NCI-H2107 (cell line): Measurements from ENCODE around the gene SLC17A9.
"Not testable (repeated sequence)": the region's sequence is repeated elsewhere in the genome, so short reads cannot be mapped to it uniquely, and the experiment has no call there.

Source experiments
- DNase-seq: peaks from one replicate; lab custom pipeline; 2025; lab: John Stamatoyannopoulos, UW

The SLC17A9 gene

DNA sequence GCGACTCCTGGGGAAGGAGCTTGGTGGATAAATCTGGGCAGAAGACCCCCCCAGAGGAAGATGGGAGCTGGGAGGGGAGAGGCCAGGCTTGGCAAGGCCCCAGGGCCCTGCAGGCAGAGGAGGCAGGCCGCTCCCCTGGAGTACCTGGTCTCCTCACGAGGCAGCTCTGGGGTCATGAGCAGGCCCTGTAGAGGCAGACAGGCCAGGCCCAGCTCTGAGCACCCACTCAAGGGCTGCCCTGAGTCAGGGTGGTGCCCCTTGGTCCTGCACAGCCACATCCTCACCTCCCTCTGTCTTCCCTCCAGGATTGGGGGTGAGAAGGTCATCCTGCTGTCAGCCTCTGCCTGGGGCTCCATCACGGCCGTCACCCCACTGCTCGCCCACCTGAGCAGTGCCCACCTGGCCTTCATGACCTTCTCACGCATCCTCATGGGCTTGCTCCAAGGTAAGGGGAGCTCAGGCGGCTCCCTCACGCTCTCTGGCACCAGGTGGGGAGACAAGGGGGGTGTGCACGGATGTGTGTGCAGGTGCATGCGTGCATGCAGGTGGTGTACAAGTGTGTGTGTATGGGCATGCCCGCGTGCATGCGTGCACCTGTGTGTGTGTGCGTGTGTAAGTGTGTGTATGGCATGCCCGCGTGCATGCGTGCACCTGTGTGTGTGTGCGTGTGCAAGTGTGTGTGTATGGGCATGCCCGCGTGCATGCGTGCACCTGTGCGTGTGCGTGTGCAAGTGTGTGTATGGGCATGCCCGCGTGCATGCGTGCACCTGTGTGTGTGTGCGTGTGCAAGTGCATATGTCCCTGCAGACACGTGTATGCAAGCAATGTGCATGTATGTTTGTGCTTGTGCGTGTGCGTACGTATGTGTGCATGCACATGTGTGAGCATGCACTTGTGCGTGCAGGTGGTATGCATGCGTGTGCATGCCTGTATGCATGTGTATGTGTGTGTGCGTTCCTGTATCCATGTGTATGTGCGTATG, 4.9 kb downstream of the SLC17A9 start:
- DNase-seq, result no peak

DNA sequence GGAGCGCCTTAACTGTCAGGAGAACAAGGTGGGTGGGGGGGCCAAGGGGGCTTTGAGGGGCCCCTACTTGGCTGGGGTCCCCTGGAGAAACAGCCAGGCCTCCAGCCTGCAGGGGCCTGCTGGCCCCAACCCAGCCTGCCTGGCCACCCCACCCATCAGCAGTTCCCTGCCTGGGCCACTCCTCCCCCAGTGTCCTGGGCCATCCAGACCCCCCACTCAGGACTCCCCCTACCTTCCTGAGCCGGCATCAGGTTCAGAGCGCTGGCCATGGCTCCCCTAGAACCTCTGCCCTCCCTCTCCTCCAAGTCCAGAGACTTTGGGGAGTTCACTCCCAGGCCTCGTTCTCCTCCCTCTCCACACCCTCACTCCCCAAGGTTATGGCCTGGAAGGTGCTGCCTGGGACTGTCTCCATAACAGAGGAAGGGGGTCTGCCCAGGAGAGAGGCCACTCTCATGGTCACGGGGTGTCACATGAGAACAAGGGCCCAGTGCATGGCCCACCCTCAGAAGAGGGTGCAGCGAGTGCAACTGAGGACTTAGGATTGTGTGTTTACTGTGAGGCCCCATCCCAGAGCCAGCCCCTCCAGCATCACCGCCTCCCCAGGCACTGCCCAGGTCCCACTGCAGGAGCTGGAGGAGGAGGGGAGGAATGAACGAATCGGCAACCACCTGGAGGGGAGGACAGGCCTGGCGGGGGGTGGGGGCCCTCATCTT, 6.0 kb downstream of the SLC17A9 start:
- DNase-seq, result no peak

DNA sequence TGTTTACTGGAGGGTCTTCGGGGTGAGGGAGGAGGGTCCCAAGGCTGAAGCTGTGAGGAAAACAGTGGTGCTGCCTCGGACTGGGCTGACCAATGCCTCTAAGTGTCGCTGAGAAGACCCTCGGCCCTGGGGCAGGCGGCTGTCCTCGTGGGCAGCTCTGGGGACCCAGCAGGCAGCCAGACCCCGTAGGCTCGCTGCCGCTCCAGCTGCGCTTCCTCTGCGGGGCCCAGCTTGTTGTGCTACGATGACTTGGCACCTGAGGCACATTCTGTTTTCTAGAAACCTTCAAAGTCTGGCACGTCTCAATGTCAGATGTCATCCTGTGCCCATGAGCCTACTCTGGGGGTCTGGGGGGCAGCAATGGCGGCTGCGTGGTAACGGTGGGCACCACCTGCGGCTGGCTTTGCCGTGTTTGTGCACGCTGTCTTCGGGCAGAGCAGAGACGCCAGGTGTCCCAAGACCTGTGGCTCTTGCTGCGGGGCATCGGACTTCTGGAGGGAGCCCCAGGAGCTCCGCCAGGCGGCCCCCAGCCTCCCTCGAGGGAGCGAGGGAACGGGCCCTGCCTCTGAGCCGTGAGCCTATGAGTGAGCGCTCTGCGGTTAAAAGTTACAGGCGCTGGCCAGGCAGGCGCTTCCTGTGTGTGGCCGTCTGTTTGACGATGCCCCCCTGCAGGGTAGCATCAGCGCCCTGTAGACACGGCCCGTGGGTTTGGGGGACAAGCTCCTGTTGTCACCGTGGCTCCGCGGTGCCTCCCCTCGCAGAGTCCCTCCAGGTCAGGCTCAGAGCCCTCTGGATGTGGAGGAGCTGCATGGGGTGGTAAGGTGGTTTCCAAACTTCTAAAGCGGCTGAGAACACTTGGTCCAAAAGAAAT, 6.8 kb downstream of the SLC17A9 start:
- no peak for DNase-seq

DNA sequence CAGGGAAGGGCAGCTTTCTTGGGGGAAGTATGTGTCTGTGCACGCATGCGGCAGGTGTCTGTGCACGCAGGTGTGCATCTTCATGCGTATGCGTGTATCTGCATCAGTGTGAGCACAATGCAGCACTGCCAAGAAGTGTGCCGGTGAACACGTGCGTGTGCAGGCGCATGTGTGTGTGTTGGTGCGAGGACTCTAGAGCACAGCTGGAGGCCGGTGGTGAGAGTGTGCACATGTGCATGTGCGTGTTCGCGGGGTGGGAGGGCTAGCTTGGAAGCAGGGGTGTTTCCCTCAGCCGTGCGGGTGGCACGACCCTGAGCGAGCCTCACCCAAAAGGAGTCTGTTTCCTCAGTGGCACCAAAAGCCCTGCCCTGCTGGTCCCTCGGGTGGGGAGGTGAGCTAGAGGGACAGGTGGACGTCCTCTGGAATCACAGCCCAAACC, 7.5 kb downstream of the SLC17A9 start:
- DNase-seq, result no peak

DNA sequence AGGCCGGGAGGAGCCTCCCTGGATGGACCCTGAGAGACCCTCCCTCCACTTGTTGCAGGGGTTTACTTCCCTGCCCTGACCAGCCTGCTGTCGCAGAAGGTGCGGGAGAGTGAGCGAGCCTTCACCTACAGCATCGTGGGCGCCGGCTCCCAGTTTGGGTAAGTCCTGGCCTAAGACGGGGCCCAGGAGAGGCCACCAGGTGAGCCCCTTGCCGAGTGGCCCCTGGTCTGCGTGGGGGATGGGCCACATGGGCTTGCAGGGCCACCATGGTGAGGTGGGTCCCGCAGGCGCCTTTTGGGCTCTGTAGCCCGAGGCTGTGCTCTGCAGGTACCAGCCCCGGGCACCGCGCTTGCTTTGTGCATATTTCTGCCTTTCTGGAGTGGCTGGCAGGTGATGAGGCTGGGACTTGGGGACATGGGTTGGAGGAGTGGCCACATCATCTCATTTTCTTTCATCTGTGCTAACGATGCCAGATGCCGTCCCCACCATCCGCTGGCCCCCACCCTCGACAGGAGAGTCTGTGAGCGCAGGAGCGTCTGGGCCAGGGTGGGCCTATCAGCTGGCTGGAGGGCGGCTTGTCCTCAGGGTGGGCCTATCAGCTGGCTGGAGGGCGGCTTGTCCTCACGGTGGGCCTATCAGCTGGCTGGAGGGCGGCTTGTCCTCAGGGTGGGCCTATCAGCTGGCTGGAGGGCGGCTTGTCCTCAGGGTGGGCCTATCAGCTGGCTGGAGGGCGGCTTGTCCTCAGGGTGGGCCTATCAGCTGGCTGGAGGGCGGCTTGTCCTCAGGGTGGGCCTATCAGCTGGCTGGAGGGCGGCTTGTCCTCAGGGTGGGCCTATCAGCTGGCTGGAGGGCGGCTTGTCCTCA, 8.2 kb downstream of the SLC17A9 start:
- DNase-seq, result not testable (repeated sequence)

DNA sequence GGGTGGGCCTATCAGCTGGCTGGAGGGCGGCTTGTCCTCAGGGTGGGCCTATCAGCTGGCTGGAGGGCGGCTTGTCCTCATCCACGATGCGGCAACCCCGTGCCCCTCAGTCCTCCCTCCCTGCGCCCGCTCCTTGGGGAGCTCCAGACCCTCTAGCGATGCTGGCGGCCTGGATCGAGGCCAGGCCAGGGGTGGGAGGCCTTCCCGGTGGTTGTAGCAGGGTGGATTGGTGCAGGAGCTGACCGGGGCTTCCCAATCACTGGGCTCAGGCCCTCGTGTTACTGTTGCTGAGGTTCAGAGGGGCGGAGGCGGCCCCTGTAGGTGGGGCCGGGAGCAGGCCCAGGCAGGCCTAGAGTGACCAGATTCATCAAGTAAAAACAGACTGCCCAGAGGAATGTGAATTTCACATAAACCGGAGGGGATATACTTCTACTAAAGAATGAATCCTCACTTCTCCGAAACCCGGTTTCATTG, 8.8 kb downstream of the SLC17A9 start:
- DNase-seq, result no peak

DNA sequence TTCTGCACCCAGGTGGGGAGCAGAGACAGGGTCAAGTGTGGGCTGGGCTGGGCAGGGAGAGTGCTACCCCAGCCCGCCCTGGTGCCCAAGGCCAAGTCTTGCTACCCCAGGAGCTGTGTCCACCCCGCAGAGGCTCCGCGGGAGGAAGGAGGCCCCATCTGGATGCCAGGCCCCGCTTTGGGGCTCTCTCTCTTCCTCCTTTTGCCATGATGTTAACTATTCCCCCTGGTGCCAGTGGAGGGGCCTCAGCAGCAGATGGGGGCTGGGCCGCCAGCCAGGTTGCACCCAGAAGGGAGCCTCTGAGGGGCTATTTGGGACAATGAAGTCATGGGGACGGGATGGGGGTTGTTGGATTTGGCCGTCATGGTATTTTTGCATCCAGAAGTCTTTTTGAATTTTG, 9.3 kb downstream of the SLC17A9 start:
- DNase-seq, result no peak

DNA sequence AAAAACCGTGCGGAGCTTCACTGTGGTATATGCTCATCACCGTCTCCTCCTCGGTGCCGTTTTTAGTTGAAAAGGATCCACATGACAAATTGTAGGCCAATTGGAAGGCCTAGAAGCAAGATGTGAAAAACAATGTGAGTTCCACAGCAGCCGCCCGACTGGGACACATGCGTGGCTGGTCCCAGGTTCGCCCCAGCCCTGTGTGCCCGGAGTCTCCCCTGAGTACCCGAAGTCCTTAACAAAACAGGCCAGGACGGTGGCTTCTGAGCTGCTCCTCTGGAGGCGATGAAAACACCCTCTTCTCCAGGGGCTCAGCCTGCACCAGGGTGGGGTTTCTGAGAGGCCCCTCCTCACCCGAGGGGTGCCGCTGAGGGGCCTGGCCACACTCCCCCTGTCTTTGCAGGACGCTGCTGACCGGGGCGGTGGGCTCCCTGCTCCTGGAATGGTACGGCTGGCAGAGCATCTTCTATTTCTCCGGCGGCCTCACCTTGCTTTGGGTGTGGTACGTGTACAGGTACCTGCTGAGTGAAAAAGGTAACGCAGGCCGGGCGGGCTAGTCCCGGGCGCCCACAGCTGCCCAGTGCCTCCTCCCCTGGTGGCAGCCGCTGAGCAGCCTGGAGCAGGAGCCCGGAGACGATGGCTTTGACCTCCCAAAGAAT, 9.8 kb downstream of the SLC17A9 start:
- DNase-seq, result no peak

DNA sequence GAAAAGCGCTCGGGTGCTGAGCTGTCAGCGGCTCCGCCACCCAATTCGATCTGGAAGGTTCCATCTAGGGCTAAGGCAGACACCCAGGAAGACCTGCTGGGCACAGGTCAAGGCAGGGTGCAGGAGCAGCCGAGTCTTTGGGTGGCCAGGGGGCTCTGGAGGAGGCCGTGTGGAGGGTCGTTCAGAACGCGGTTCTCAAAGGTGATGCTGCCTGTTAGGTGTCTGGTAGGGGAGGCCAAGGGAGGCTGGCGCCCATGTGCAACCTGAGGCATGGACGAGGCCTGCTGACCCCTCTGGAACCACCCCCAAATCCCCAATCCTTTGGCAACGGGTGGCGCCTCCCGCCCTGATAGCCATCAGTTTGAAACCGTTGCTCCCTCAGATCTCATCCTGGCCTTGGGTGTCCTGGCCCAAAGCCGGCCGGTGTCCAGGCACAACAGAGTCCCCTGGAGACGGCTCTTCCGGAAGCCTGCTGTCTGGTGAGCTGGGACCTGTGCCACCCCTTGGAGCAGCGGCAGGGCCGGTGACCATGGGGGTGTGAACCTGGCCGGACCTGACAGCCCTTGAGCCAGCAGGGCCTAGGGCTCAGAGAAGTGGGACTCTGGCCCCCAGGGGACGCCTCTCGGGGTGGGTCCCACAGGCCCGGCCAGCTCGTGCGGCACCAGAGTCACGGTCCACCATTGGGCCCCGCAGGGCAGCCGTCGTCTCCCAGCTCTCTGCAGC, 10.5 kb downstream of the SLC17A9 start:
- no peak for DNase-seq

DNA sequence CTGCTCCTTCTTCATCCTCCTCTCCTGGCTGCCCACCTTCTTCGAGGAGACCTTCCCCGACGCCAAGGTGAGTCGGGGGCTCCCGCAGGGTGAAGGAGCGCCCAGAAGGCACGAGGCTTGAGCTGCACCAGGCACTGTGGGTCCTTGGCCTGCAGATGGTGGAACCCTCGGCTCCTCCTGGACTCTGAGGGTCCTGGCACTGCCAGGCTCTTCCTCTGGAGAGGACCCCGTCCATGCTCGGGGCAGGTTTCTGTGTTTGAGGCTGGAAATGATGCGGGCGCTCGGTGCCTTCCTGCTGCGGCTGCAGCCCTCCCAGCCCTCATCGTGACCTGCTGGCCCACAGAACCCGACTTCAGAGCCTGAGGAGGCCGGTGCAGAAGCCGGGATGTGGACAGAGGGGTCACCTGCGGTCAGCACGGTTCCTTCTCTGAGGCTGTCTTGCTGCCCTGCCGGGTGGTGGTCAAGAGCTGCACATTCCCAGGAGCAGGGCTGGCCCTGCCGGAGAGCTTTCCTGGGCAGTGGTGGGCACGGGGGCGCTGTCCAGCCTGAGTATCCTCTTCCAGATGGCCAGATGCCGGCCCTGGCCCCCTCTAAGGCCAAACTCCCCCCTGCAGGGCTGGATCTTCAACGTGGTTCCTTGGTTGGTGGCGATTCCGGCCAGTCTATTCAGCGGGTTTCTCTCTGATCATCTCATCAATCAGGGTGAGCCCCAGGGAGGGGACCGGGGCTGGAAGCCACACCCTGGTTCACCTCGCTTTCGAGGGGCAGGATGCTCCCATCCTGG, 11.3 kb downstream of the SLC17A9 start:
- DNase-seq, result no peak

DNA sequence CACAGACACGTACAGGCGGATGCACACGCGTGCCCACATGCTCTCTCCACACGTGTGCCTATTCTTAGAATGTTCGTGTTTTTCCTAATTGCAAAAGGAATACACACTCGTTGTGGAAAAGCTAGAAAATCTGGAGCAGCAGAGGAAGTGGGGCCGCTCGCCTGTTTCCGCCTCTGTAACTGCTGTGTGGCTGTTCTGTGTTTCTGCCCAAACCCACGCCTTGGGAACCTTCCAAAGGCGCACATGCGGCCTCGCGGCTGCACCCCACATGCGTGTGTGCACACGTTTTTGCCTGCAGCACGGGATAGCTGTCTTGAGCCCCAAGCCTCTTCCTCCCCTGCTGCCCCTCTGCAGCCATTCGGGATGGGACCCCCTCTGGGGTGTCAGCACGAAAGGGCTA, 12.2 kb downstream of the SLC17A9 start:
- DNase-seq, result no peak

DNA sequence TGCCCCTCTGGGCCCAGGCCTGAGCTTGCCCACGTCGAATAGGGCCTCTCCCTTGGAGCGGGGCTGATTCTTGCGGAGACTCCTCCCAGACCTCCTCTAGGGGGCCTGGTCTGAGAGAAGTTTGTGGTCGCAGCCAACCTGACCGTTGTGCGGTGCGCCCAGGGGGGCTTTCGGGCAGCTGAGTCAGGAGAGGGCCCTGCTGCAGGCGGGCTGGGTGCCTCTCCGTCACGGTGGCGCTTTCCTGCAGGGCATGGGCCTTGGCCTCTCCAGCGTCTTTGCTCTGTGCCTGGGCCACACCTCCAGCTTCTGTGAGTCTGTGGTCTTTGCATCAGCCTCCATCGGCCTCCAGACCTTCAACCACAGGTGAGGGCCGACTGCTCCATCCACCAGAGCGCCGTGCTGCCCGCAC, 12.9 kb downstream of the SLC17A9 start:
- DNase-seq, result no peak

DNA sequence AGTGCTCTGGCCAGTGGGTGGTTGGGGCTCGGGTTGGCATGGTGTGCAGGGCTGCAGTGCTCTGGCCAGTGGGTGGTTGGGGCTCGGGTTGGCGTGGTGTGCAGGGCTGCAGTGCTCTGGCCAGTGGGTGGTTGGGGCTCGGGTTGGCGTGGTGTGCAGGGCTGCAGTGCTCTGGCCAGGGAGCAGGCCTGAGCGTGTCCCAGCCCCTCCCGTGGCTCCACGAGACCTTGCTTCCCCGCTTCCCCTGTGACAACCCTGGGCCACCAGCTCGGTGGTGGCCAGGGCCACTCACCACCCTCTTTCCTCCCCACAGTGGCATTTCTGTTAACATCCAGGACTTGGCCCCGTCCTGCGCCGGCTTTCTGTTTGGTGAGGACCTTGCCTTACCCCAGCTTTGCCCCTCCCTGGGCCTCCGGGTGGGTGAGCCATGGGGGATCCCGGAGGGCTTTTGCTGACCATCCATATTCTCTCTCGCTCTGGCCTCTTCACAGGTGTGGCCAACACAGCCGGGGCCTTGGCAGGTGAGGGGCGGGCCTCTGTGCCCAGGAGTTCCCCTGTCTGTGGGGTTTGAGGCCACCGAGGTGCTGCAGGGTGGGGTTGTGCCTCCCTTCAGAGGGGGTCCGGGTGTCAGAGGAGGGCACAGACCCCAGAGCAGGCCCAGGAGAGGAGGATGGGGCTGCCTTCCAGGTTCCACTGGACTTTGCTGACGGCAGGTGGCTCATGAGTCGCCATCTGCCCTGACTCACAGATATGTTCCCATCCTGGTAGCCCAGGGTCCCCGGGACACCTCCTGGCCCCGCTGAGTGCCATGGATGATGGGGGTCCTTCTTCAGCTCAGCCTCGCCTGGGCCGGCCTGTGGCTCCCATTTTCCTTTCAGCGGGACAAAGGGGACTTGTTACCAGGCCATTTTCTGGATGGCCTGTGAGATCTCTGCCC, 14.0 kb downstream of the SLC17A9 start:
- DNase-seq, result no peak

DNA sequence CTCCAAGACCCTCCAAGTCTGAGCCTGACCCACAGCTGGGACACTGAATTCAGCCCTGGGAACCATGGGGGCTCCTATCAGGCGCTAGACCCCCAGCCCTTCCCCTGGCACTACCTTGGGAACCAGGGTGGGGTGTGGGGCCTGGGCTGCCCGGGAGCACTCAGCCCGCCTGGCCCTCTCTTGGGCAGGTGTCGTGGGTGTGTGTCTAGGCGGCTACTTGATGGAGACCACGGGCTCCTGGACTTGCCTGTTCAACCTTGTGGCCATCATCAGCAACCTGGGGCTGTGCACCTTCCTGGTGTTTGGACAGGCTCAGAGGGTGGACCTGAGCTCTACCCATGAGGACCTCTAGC, 14.6 kb downstream of the SLC17A9 start:
- no peak for DNase-seq

DNA sequence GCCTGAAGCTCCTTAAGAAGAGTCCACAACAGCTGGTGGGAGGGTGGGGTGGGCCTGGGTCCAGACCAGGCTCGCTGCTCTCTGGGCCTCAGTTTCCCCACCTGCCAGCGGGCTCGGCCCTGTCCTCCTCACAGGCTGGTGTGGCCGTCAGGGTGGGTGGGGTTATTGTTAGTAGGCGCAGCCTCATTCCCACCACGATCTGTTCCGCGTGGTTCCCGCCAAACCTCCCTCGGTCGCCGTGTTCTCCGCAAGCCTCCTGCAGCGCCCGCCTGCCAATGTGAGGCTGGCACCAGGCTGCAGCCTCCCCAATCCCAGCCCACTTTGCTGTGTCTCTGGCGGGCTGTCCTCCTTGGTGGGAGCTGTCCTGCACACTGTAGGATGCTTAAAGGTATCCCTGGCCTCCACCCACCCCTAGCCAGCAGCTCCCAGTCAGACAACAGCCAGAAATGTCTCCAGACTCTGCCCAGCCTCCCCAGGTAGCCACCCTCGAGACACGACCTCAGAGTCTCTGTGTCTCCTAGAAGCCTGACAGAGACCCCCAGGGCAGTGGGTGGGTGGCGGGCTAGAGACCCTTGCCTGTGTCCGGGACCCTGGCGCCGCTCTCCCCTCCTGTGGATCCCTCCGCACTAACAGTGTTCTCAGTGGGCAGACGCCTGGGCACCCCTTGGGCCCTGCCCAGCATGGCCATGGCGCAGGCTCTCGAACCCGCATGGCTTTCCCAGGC, 15.3 kb downstream of the SLC17A9 start:
- no peak for DNase-seq

DNA sequence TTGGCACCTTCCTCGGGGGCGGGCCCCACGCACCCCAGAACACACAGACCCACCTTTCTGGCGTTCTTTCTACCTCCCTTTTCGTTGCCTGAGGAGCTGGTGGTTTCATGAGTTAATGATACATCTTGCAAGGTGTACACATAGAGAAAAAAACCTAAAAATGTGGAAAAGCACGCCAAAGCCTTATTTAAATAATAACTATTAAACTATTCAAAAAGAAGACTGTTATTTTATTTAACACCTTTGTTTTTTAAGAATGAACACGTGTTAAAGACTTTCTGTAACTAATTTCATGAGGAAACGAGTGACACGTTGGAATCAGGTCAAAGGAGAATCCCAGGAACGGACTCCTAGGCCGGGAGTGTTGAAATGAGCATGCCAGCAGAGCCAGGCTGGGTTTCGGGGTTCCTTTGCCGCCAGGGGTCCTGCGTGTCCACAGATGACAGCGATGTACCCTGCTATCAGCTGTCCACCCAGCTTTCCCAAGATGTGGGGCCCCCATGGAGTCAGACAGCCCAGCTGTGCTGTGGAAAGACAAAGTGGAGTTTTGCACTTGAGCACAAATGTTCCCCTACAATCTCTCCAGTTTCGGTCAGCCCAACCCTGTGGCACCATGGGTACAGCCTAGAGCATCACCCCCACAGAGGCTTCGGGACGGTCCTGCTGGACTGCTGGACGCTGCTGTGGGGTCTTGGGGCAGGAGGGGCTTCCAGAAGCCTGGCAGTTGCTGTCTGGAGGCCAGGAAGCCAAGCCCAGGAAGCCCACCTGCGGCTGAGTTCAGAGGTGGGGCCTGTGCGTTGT, 16.1 kb downstream of the SLC17A9 start:
- no peak for DNase-seq
